C4-2B (cell line): ENCODE measurements around the gene REEP1.

Experiments used
- ZFX ChIP-seq: fragments of 450-650 bp; IDR thresholded peaks from 2 replicates; pipeline ENCODE4 v1.6.1; 2017
- TF ChIP-seq, protein P1 (sequence below): fragments of 450-650 bp; conservative IDR thresholded peaks from 2 replicates; pipeline ENCODE4 v1.5.1; 2017; ENCODE audit warnings: mild to moderate bottlenecking

- TF ChIP-seq, protein P1, sequence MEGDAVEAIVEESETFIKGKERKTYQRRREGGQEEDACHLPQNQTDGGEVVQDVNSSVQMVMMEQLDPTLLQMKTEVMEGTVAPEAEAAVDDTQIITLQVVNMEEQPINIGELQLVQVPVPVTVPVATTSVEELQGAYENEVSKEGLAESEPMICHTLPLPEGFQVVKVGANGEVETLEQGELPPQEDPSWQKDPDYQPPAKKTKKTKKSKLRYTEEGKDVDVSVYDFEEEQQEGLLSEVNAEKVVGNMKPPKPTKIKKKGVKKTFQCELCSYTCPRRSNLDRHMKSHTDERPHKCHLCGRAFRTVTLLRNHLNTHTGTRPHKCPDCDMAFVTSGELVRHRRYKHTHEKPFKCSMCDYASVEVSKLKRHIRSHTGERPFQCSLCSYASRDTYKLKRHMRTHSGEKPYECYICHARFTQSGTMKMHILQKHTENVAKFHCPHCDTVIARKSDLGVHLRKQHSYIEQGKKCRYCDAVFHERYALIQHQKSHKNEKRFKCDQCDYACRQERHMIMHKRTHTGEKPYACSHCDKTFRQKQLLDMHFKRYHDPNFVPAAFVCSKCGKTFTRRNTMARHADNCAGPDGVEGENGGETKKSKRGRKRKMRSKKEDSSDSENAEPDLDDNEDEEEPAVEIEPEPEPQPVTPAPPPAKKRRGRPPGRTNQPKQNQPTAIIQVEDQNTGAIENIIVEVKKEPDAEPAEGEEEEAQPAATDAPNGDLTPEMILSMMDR: no peak
- TF ChIP-seq ZFX: no peak
These were observed 20.1 kb upstream of the REEP1 start for GRCh38 chr2:86357392-86357963.
